Heart left ventricle (tissue), 13 donors: ENCODE results near the gene TGIF1.

Source experiments
- POLR2A ChIP-seq, 2 donors: fragments of 450-650 bp; IDR thresholded peaks; one replicate each; pipeline ENCODE4 v1.6.1; 2017; ENCODE audit warnings: antibody characterized with exemption in 2 of 2, mild to moderate bottlenecking in 2 of 2, moderate library complexity in 2 of 2
- TF ChIP-seq, protein P1 (sequence below), 12 donors: fragments of 200-600 bp; sonication (generic) in 4 of 12; IDR thresholded peaks; one replicate each; pipeline versions ENCODE4 v1.5.0 to v1.8.0; 2018 to 2022; ENCODE audit warnings: antibody characterized with exemption in 12 of 12, mild to moderate bottlenecking in 5 of 12
- donor health status: ischemic (EF 13 %, LVEDD 7.1; RV severe dilation, severe dysfunction).
- donor health status: DM: no; HTN: yes; CAD: no.
- donor health status: DM: no; HTN: no; CAD: no.
- donor health status: ischemic (EF 25% LVEDD 6.9; RV normal size, moderate dysfunction).
- donor health status: ischemic (EF 25% LVEDD 5.7; RV mildly dilated, moderate dysfunction).
- donor health status: ischemic (EF 35%, LVEDD 5.7; RV mildly dilated, moderate dysfunction).
- donor health status: nonischemic (EF 11% LVEDD 7.7; RV severe dilation, severe dysfunction).
- donor health status: DM: yes; HTN: yes; CAD: no.
- donor health status: PGD.
- donor health status: ischemic (EF 29% LVEDD 5.4; RV normal size, mild dysfunction).
- donor health status: nonischemic (EF 23%, LVEDD 6.1; RV moderate dilation, normal function).

DNA sequence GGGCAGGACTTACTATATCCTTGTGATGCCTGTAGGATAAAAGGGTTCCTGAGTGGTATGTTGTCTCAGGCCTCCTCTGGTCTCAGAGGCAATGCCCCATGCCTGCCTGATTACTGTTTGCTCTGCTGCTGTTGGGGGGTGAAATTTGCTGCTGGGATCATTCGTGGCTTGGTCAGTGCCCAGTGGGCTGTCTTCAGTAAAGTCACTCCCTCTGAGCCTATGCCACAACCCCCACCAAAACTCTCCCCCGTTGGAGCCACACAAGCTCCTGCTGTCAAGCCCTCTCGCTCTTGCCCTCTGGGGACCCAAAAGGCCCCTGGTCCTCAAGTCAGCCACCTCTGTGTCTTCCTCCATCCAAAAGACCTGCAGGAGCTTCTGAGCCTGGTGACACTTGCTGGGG lies 38.6 kb upstream of the TGIF1 start:
- TF ChIP-seq, protein P1, sequence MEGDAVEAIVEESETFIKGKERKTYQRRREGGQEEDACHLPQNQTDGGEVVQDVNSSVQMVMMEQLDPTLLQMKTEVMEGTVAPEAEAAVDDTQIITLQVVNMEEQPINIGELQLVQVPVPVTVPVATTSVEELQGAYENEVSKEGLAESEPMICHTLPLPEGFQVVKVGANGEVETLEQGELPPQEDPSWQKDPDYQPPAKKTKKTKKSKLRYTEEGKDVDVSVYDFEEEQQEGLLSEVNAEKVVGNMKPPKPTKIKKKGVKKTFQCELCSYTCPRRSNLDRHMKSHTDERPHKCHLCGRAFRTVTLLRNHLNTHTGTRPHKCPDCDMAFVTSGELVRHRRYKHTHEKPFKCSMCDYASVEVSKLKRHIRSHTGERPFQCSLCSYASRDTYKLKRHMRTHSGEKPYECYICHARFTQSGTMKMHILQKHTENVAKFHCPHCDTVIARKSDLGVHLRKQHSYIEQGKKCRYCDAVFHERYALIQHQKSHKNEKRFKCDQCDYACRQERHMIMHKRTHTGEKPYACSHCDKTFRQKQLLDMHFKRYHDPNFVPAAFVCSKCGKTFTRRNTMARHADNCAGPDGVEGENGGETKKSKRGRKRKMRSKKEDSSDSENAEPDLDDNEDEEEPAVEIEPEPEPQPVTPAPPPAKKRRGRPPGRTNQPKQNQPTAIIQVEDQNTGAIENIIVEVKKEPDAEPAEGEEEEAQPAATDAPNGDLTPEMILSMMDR (IDR thresholded peaks at IDR 0.05): no peak
- no peak for TF ChIP-seq POLR2A (IDR thresholded peaks at IDR 0.05)
